AG20443 (cell line): ENCODE measurements around the gene HOXD3.

Experiments used
- DNase-seq: peaks from one replicate; pipeline ENCODE4 v3.0.0; 2012; ENCODE audit warnings: low spot score, mixed read lengths

The HOXD3 gene

DNA sequence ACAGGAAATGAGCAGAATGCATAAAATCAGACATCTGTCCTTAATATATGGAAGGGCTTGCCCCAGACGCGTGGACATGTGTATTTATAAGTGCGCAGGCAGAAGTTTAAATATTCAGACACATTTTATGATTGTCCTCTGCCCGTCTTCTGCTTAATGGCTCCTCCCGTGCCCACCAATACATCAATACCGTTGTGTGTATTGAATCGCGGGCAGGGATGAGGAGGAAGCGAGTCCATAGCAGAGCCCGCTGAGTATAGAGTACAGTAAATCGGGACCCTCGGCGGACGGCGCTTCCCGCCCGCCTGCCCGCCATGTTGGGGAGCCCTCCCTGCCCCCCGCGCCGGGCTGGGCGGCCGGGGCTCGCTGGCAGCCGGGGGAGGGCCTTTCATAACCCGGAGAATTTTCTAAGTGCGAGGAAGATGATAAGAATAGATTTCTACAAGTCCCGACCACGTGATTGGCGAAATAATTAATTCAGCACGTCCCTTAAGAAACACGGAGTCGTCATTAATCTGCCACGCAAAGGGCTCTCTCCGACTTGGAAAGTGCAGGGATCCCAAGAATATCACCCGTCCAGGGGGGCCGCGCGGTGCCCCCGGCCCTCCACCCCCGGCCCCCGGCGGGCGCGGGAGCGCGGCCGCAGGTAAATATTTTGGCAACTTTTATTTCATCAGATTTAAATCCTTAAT lies at the start of gene HOXD3:
Gene HOXD3 (plus strand): TSS at position 501 of the 692 bp plus-strand sequence. CDS start 11,808 bp downstream, outside the sequence.
- peak; percentile 37 for DNase-seq

DNA sequence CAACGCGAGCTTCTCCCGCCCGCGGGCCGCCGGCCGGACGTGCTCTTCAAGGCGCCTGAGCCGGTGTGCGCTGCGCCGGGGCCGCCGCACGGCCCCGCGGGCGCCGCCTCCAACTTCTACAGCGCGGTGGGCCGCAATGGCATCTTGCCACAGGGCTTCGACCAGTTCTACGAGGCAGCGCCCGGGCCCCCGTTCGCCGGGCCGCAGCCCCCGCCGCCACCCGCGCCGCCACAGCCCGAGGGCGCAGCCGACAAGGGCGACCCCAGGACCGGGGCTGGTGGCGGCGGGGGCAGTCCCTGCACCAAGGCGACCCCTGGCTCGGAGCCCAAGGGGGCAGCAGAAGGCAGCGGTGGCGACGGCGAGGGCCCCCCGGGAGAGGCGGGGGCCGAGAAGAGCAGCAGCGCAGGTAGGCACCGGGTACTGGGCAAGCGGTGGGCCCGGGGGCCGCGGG lies 49.4 kb upstream of the HOXD3 start:
- DNase-seq, result no peak

DNA sequence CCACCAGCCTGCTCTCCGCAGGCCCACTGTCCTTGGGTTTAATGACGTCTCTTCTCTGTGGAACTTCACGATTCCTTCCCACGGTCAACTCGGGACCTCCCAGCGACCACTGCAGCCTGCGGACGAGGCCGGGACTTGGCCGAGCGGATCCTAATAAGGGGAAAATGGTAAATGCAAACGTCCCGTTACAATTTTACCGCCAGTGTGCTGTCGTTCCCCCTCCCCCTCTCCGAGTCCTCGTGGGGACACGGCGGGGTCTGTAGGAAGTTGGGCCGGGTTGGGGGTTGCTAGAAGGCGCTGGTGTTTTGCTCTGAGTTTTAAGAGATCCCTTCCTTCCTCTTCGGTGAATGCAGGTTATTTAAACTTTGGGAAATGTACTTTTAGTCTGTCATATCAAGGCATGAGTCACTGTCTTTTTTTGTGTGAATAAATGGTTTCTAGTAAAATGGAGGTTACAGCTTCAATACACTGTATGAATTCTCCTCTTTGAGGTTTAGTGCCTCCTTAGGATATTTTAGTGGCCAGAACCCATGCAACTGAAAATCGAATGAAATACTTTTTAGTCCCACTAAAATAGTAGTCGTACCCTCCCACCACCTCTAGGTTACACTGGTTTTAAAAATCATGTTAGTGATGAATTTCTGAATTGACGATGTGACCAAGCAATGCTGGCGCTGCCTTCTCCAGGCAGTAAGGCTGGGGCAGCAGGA lies 47.8 kb upstream of the HOXD3 start:
- DNase-seq, result no peak

- no peak for DNase-seq
These were observed 47.2 kb upstream of the HOXD3 start for GRCh38 chr2:176109946-176110345.

DNA sequence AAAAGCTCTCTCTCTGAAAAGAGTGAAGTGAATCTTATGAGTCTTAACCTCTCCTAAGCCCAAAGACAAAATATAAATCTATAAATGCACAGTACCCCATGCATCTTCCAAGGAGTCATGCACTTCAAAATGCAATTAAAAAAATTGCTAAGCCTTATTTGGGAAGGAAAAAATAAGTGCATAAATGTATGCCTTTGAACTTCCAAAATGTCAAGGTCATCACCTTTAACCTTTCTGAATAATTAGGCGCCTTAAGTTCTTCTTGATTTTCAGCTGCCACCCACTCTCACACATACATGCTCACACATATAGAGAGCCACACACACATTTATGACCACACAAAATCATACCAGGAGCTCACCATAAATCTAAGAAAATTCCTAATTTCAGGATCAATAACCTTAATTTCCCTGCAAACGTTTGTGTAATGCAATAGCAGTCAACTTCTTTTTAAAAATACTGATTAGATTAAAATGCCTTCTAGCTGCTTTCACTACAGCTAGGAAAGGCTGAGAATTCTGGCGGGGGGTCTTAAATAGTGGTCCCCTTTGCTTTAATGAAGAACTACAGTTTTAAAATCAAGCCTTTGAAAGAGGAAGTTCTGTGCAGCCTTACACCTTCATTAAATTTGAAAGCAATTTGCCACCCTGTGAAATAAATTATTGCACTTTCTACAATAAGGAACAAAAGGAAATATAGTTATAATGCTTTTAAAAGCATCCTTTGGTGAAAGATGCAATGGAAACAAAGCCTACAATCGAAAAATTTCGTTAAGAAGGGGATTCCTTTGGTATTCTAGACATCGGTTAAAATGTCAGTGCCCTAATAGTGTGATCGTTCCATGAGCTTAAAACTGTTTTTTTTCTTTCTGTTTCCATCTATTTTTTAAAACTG lies 46.4 kb upstream of the HOXD3 start:
- DNase-seq, result no peak

- DNase-seq, result peak; percentile 45
These were observed 45.8 kb upstream of the HOXD3 start for GRCh38 chr2:176111309-176111663.

GRCh38 chr2:176111846-176112374 lies 45.2 kb upstream of the HOXD3 start:
- DNase-seq, result no peak

DNA sequence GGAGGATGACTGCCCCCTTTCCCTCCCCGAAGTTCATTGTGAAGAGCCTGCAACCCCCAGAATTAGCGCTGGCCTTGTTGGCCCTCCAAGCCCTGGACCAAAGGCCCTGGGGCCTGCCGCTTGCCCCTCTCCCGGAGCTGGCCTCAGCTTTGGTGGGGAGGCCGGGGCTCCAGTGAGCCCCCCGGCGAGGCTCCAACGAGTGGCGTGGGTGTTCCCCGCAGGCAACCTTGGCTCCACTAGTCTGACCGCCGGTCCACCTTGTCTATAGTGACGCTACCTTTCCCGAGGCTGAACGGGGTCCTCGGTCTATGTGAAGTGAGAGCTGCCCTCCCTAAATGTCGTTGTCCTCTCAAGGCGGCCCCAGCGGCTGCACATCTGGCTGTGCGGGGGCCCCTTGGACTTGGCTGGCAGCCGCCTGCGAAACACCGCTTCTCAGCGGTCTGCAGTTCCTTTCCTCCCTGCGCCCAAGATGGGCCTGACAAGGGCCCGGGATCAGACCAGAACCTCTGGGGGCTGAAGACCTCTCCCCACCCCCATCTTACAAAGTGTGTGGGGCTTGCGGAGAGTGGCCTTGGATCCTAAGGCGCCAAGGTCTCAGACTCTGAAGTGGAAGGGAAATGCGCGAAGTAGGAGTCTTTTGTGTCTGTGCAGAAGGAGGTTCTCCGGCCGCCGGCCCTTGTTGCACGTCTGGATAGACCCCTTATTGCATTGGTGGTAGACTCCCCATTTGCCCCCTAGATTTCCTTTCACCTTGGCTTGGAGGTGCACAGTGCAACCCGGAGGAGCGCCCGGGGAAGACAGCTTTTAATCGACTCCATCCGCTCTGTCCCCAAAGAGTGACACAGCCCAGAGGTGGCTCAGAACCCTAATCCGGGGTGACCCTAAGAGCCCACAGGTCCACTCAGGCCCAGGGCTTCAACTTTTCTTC lies 44.5 kb upstream of the HOXD3 start:
- DNase-seq, result no peak

GRCh38 chr2:176114120-176114929 lies 42.8 kb upstream of the HOXD3 start:
- DNase-seq, result no peak

DNA sequence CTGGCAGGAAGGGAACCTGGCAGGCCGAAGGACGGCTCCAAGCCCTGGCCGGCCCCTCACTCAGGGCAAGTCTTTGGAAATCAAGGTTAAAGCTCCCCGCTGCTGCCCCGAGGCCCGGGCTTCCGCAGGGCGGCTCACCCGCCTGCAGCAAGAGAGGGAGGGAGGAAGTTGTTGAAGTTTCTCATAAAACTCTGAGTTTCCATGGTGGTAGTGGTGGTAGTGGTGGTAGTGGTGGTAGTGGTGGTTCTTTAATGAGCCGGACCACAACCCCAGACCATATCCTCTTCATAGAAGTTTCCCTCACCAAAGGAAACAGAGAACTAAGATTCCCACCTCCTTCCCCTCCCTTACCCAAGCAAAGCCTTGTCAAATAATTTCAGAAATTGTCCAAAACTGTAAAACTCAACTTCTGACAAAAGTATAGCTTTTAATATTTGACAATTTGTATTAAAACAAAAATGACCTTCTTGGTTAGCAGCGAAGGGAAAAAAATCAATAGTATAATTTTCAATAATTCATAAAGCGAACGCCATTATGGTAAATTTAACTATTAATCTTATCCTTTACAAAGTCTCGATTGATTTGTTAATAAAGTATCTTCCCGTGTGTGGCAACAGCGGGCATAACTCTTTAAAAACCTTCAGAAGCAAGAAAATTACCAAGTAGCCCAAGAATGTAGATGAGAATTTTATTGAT lies 42.0 kb upstream of the HOXD3 start:
- DNase-seq, result no peak

DNA sequence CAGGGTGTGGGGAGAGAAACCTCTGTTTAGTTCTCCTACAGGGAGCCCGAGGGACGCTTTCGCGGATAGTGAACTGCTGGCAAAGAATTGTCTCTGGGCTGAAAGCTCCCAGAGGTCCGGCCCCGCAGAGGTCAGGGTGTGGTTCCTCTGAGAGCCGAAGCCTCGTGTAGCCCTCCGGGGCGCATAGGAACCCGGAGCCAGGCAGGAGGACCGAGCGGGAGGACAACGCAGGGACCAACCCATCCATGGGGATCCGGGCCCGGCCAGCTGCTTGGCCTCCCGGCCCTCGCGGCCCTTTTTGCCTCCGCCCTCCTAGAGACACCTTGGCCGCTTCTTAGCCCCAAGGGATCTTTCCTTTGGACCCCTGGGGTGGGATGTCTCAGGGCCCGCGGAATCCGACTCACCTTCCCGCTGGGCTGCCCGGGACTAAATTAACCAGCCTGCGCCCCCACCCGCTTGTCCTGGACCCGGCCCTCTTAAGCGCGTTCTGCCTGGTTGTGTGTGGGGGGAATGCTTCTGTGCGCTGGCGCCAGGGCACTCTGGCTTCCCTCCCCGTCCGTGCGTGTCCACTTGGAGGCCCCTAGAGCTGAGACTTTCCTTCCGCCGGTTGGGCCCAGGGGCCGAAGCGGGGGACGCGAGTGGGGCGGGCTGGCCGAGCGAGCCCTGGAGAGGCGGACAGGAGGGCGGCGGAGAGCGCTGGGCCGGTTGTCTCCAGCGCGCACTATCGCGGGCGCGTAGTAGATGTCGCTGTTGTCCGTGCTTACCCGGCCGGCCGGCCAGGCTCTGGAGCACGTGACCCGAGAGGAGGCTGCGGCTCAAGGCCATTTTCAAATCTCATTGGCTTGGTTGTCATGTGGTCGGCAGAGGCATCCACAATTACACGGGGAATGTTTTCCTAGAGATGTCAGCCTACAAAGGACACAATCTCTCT lies 41.0 kb upstream of the HOXD3 start, which contains the start of gene HOXD10:
Gene HOXD10 (plus strand): TSS at position 896 of the 931 bp plus-strand sequence. CDS start 56 bp downstream, outside the sequence.
- peak; percentile 86 for DNase-seq

GRCh38 chr2:176117162-176117822 lies 39.8 kb upstream of the HOXD3 start:
- DNase-seq, result no peak

DNA sequence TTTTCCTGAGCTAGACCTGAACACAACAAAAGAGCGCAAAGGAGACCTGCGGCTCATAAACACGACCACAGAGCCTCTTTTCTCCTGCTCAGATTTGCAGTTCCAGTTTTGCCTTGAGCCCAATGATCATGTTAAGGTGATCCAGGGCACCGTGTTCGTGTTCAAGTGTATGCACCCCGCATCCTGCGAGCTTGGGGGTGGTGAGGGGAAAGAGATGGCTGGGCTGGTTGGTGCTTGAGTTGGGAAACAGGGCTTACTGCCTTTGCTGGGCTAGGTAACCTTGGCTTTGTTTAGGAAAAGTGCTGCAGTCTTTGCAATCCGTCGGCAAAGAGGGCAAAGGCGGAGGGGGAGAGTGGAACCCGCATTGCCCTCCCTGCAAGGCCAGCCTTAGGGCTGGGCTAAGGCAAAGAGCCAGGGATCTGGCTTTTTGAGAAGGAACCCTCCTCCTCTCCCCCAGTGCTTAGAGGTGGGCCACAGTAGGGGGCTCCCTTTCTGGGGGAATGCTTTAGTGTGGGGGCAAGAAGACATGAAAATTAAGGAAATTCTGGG lies 39.2 kb upstream of the HOXD3 start:
- DNase-seq, result no peak

DNA sequence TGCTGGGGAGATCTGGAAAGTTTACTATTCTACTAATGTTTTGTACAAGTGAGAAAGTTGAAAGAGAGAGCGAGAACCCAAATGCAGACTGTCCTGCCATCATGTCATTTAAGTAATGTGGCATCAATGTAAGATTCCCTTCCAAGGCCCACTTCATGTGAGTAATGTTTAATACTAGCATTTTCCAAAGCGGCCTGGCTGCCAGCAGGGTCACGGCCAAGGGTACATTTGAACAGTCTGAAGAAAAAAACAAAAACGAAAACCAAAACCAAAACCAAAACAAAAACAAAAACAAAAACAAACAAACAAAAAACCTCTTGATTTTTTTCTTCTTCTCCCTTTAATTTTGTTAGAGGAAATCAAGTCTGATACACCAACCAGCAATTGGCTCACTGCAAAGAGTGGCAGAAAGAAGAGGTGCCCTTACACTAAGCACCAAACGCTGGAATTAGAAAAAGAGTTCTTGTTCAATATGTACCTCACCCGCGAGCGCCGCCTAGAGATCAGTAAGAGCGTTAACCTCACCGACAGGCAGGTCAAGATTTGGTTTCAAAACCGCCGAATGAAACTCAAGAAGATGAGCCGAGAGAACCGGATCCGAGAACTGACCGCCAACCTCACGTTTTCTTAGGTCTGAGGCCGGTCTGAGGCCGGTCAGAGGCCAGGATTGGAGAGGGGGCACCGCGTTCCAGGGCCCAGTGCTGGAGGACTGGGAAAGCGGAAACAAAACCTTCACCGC lies 38.3 kb upstream of the HOXD3 start:
- DNase-seq, result peak; percentile 35

GRCh38 chr2:176120364-176121189 lies 36.5 kb upstream of the HOXD3 start:
- no peak for DNase-seq
